NCI-H2227 (cell line): ENCODE data around the gene IL21.

Experiments
- DNase-seq: peaks from one replicate; lab custom pipeline; 2025; ENCODE audit not compliant: unreplicated experiment; lab: John Stamatoyannopoulos, UW

The IL21 gene

DNA sequence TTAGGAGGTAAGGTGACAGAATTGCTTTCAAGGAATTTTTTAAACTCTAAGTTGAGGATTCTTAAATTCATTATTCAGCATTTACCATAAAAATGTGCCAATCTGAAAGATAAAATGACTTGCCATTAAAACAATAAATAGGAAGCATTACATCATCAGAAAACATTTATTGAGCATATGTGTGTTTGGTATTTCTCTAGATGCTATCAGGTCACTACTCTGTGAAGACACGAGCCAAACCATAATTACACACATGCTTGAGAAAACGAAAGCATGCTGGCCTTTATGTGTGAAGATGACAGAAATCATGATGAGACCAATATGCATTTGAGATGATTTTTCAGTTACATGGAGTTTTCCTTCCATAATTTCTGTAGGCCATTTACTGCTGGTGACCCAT, 12.3 kb upstream of the IL21 start:
- DNase-seq = no peak

DNA sequence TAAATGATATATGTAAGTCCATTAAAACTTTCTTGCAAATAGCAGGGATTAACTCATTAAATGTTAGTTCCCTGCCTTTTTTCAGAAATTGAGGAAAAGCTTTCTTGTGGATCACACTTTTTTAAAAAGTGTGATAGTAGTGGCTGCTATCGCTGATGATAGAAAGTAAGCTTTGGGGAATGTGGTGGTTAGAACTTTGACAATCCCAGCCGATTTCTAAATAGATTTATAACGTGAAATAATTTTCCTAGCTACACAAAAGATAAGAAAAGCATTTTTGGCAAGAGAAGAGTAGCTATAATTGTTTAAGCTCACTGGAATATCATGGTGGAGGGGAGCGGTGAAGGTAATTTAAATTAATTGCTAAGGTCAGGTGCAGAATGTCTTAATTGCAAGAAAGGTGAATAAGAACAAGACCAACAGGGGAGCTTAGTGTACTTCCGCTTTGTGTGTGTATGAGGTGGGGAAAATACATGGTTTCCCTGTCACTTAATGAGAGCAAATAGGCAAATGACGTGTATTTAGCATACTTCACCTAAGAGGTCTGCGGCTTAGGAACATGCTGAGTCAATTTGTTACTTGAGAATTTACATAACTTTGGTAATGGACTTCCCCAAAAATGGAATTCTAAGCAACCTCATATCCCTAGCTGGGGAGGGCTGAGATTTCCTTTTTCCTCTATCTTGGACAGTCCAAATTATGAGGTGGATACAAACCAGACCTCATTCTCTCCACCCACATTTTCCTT, 11.7 kb upstream of the IL21 start:
- DNase-seq = no peak

DNA sequence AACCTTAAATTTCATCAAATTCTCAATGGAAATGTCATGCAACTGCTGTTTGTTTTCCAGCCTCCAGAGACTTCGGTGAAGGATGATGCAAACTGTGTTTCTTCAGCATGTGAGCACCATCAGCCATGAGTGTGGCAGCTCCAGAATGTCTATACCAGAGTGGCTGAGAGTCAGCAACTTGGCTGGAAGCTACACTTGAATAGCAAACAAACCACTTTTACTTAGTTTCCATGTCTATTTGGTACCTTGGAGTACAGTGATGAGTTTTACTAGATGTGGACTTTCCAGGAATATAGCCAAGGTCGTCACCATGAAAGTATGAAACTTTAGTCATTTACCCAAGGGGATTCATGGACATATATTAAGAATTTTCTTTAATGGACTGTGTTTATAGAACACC, 4.3 kb upstream of the IL21 start:
- DNase-seq = no peak

DNA sequence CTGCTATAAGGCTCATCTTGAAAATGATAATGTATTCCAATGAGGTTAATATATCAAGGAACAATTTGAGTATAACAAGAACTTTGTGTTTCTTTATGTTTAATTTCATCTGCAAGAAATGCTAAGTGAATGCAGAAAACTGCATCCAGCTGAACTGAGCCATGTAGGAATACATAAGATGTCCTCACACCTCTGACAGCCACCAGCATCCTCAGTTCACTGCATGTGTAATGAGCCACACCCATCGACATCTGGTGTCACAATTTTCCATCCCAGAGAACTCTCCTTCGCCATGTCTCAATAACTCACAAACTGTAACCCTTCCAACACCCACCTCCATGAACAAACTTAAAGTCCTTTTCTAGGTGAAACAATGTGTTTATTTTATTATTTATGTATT, 3.3 kb upstream of the IL21 start:
- DNase-seq = no peak

DNA sequence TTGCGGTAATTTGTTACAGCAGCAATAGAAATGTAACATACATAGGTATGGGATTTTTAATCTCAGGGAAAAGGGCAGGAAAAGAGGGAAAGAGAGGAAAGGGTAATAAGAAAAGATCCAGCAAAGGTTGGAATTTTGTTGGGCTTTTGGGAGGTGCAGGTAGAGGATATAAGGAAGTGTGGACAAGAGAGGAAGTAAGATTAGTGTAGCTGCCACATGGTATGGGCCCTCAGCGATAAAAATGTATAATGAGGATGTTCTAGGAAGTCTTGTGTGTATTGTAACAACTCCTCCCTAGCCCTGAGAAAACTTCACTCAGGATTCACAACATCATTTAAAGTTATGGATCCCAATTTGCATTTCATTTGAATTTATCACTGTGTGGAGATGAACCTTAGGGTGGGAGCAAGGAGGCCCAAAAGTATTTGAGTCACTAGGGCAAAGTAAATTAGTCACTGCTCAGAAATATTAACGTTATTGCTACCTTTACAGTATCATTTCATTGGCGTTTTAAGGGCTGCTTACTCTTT, 2.8 kb upstream of the IL21 start:
- no peak for DNase-seq

DNA sequence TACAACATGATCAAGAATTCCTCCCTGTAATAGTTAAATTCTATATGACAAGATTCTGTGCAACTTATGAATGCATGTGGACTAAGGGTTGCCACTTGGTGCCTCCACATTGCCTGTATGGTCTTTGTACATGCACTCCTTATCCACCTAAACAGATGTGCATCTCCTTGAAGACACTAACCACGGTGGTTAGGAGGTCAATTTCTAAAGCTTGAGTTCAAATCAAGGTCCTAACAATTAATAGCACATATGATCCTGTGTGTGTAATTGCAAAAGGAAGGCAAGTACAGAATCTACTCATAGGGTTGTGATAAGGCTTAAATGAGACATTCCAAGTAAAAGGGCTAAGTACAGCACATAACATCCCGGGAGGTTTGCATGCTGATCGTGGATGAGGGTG, 1.5 kb upstream of the IL21 start:
- no peak for DNase-seq

DNA sequence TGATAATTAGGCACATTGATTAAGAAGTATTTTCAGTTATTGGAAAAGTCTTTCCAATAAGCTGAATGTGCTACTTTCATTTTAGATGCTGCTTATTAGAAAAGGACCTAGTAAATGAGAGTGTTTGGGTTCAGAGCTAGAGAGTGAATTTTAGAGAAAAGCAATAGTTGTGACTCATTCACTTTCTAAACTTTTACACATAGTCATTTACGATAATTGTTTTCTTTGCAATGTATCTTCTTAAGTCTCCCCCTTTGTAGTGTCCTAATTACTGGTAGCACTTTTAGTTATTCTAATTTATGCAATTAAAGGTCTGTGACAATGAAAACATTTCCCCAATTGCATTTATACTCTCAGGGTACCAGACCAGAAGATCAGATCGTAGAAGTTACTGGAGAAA, 1.3 kb downstream of the IL21 start:
- no peak for DNase-seq

DNA sequence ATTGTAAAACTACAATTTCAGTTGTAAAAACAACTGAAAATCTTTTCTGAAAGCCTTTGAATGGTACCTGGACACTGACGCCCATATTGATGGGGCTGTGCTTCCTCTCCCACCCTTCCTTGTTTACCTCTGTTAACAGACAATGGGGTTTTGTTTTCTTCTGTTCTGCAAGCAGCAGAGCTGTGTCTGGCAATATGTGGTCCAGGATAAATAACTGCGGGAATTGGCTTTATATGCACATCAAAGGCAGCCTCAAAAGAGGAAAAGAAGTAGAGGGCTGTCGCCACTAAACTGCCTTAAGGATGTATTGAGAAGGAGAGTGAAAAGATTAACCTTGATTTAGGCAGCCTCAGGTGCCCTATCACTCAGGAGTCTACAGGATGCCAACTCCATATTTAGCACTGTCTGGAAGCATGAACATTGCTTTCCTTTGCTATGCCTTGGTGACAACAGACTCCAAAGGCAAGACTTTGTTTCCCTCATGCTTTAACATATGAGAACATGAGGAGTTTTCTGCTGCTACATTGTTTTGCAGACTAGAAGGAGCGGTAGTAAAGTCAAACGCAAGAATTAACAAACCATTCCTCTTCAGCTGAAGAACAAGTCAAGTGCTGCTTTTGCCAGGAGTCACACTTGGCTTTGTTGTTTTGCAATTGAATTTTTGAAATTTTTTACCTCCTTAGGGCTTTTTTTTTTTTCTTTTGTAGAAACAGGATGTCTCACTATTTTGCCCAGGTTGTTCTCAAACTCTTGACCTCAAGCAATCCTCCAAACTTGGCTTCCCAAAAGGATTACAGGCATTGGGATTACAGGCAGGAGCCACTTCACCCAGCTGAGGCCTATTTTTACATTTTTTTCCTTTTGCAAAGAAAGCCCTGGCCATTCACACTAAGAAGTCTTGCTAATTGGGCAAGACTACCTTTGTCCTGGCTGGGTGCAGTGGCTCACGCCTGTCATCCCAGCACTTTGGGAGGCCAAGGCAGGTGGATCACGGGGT, 3.0 kb downstream of the IL21 start:
- no peak for DNase-seq

DNA sequence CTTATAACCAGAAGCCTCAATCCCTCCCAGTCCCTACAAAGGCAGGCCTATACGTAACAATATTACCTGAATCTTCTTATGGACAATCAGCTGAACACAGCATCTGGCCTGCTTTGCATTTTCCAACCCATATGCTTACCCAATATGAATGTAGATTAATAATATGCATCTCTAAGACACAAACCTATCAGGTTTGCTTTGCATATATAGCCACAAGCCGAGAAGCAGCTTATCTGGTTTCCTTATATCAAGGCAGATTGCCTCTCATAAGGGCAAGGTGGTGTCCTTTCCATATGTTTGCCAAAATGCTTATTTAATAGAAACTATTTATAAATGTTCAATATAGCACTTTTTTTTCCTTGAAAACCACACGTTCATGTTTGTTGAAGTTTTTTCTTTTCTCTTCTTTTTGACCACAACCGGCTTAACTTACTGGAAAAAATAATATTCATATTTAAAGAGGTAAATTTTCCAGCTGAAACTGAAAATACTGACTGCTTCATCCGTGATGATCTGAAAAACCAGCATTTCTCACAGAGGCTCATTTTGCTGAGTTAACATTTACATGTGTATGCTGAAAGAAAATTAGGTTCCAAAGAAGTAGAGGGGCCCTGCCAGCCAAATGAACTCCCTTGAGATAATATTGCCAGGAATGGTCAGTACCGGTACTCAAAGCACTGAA, 3.8 kb downstream of the IL21 start:
- DNase-seq = no peak

DNA sequence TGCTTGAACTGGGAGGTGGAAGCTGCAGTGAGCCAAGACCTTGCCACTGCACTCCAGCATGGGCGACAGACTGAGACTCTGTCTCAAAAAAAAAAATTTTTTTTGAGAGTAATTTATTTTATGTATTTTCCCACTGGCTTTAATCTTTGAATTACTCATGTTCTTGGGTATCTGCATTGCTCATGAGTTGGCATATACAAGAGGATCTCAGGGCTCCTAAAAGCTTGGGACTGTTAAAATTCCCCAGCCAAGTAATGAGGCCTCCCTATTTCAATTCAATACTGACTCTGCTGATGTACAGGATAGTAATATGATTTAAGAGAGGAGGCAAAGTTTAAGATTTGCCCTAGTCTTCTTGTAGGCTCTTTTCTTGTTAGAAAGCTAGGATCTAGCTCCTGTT, 6.2 kb downstream of the IL21 start:
- no peak for DNase-seq

DNA sequence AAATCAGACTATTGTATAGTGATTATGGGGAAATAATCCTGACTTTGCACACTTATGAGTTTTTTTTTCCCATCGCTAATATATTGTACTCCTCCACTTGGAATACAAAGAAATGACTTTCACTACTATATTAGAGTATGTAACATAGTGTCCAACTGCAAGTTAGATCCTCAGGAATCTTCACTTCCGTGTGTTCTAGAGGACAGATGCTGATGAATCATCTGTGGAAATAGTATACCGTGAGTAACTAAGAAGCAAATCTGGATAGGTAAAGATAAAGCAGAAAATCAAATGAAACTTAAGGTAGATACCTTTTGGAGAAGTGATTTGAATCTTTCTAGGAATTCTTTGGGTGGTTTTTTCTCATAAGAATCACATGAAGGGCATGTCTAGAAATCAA, 8.3 kb downstream of the IL21 start:
- no peak for DNase-seq

DNA sequence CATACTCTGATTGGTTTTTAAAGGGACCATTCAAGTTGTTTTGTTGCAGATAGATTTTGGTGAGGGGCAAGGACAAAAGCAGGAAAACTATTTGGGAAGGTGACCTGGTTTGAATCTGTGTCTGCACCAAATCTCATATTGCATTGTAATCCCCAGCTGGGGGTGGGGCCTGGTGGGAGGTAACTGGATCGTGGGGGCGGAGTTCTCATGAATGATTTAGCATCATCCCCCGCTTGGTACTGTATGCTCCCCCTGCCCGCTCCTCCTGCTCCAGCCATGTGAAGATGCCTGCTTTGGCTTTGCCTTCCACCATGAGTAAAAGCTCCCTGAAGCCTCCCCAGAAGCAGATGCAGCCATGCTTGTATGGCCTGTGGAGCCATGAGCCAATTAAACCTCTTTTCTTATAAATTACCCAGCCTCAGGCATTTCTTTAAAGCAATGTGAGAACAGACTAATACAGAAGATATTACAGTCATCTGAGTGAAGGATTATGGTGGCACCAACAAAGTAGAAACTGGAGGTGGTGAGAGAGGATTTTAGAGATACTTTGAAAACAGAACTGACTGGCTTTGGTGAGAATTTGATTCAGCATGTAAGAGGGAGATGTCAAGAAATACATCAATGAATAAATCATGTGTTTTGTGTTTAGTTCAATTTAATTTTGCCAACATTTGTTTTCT, 14.4 kb downstream of the IL21 start:
- no peak for DNase-seq

DNA sequence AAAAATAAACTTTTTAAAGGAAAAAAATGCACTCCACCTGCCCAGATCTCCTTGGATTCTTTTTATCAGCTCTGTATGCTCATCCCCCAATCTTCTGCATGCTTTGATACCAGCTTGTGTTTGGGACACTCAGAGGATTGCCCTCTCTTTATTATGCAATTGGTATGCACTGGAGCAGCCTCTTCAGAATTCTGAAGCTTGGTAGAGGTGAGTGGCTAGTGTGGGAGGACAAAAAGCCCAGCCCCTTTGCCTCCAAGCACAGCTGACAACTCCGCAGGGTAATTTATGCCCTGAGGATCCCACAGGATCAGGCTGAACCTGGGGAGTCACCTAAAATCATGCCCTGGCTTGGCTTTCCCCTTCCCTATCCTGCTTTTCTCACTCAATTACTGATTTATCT, 16.7 kb downstream of the IL21 start:
- no peak for DNase-seq

DNA sequence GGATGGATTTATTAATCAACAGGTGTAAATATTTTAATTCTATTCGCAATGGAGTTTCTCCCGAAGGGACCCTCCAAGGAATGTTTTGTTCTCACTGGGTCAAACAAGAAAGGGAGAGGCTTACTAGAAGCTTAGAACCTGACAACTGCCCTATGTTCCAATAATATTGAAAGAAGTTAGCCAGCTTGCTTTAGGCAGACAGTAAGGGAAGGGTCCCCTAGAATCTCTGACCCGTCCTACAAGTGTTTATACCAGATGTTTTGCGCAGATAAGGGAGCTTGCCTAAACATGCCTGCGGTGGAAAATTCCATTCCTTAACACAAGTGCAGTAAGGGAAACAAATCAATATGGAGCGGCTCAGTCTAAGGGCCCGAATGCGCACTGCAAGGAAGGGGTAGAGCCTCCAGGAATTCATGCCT, 17.7 kb downstream of the IL21 start:
- DNase-seq = no peak

DNA sequence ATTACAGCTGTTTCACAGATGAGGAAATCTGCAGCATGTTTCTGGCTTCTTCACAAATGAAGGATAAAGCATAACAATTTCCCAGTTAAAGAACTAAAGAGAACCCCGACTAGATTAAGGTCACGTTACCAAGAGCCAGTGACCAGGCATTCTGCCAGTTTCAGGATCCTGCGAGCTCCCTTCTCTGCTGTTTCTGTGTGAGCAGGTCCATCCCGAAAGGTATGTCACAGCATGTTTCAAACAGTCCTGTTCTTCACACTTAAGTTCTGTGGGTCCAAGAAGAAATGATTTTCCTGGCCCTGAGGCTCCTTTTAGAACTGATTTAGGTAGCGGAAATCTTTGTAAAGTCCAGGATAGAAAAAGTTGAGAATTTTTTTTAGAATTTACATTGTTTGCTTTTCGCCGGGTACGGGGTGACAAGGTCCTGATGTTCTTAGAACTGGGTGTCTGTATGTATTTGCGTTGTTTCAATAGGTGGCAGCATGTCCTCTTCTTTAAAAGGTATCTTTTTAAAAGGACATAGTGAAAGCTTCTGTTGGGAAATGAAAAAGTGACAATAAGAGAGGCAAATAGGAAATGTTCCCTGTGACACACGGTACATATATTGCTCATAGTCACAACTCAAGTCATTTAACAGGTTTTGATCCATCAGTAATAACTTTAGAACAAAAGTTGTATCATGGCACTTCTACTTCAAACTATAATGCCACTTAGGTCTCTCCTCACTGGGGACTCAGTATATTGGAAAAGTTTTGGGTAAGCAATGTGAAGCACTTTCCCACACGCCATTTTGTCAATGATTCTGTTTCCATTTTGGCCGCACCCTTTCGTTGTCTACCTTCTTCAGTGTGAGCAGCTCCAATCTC, 18.4 kb downstream of the IL21 start:
- DNase-seq = no peak

DNA sequence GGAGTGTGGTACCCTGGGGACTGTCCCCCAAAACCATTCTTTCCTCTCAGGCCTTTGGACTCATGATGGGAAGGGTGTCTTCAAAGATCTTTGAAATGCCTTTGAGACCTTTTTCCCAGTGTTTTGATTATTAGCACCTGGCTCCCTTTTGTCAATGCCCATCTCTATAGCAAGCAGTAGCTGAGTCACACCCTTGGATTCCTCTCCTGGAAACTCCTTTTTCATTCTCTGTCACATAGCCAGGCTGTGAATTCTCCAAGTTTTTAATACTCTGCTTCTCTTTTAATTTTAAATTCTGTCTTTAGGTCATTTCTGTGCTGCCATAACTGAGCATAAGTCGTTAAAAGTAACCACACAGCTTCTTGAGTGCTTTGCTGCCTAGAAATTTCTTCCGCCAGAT, 29.7 kb downstream of the IL21 start:
- no peak for DNase-seq

DNA sequence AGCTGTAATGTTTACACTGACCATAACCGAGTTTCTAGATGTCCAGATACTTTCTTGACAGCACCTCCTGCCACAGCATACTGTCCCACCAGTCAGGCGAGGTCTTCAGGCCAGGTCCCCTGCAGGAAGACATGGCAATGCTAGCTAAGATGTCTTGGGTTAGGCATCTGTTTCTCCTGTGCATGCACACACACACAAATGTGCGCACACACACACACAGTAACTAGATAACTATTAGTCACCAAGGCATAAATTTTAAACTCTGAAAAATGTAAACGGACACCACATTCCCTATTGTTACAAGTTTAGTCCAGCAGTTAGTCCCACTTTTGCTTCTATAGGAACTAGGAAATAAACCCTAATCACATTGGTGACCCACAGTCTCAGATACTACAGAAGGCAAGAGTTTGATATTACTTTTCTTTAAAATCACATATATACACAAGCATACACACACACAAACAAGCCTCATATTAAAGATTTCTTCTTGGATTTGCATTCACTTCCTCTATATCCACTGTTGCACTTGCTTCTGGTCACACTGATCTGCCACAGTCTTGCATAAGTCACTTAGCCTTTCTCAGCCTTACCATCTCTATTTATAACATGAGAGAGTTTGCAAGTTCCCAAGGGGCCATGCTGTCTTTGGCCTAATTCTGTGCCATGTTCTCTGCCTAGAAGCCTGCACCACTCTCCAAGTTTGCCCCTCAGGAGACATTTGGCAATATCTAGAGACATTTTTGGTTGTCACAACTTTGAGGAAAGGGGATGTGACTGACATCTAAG, 32.2 kb downstream of the IL21 start:
- DNase-seq = no peak

DNA sequence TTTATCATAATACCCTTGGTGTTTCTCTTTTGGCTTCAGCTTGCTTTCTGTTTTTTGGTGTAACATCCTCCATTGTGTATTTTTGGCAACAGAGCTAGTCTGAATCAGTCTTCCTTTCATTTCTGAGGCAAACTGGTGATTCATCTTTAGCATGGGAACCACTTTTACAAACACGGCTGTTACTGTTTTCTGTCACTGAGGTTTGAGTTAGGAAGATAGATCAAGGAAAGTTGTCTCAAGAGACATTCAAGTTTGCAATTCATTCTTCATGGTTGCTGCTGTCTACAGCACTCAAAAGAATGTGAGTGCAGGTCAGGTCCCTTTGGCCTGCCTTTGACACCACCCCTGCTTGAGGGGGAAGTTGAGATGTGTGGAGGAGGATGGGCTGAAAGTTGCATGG, 36.3 kb downstream of the IL21 start:
- DNase-seq = no peak

DNA sequence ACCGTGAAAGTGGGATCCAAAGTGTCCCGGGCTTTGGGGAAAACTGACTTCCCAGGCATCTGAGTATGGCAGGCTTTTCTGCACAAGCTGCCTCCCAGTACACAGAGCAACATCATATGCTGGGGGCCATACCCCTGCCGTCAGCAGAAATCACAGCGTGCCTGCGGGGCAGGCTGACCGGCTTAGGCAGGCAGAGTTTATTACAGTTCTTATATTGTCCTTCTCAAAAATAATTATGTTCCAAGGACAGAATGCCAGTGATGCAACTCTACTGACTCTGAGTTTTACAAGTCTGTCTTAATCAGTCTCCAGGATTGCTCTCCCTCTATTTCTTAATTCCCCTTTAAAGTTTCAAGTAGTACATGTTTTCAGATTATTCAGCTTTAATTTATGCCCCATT, 37.0 kb downstream of the IL21 start:
- no peak for DNase-seq
